HFF-Myc (cell line): ENCODE results near the gene CACNA1S.

Experiments used
- DNase-seq: peaks from one replicate; pipeline ENCODE4 v3.0.0-alpha.2; 2011; ENCODE audit warnings: low read depth; ENCODE audit errors: extremely low read depth
- H3K4me3 ChIP-seq: replicated peaks from 2 replicates; pipeline ENCODE4 v1.5.1; 2011; ENCODE audit warnings: low read depth, mild to moderate bottlenecking, control low read depth, low read length
- TF ChIP-seq, protein P1 (sequence below): IDR thresholded peaks from 2 replicates; pipeline ENCODE4 v1.5.1; 2012; ENCODE audit warnings: mild to moderate bottlenecking, low read depth, low read length, control low read depth; ENCODE audit errors: missing control alignments

CACNA1S gene

DNA sequence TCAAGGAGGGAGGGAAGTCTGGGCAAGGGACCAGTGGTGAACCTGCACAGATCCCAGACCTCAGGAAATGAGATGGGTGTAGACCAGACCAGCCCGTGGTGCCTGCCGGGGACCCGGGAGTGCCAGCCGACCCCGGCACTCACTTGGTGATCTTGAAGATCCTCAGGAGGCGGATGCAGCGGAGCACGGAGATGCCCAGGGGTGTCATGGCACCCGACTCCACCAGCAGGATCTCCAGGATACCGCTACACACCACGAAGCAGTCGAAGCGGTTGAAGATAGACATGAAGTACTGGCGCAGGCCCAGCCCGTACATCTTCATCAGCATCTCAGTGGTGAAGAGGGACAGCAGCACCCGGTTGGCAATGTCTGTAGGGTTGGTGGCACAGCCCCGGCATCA lies 34.5 kb downstream of the CACNA1S start:
- no peak overlapping the region for H3K4me3 ChIP-seq
- TF ChIP-seq, protein P1, sequence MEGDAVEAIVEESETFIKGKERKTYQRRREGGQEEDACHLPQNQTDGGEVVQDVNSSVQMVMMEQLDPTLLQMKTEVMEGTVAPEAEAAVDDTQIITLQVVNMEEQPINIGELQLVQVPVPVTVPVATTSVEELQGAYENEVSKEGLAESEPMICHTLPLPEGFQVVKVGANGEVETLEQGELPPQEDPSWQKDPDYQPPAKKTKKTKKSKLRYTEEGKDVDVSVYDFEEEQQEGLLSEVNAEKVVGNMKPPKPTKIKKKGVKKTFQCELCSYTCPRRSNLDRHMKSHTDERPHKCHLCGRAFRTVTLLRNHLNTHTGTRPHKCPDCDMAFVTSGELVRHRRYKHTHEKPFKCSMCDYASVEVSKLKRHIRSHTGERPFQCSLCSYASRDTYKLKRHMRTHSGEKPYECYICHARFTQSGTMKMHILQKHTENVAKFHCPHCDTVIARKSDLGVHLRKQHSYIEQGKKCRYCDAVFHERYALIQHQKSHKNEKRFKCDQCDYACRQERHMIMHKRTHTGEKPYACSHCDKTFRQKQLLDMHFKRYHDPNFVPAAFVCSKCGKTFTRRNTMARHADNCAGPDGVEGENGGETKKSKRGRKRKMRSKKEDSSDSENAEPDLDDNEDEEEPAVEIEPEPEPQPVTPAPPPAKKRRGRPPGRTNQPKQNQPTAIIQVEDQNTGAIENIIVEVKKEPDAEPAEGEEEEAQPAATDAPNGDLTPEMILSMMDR: no peak
- DNase-seq: no peak

DNA sequence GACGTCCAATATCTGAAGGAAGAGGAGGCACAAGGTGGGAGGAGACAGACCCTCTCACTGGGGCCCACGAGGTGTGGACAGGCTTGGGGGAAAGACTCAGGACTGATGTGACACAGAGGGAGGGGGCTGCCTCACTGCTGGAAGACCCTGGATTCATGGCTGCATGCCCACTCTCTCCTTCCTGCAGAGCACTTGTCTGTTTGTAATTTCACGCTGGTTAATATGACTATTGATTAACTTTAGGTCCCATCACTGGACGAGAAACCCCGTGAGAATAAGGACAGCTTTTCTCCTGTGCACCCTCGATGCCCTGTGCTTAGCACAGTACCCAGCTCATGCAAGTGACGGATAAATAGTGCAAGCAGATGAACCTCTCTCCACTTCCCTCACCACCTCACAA lies 35.1 kb downstream of the CACNA1S start:
- no peak for DNase-seq
- H3K4me3 ChIP-seq: no peak overlapping the region
- TF ChIP-seq, protein P1: no peak

DNA sequence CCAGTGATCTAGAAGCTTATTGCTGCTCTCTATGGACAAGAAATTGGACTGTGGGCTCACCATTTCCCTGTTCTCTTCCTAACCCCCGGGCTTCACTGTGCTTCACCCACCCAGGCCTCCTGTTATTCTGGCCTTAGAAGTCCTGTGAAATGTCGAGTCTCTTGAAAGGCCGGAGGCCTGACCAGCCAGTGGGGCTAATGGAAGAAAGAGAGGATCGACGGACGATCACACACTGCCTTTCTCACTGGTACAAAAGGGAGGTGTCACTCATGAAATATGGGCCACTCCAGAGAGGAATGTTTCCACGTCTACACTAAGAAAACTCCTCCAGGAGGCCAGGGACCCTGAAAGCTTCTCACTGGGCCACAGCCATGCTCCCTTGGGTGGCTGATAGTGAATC lies 36.1 kb downstream of the CACNA1S start:
- TF ChIP-seq, protein P1: no peak
- no peak overlapping the region for H3K4me3 ChIP-seq
- DNase-seq: no peak

- no peak overlapping the region for H3K4me3 ChIP-seq
- TF ChIP-seq, protein P1: no peak
- DNase-seq: no peak
These were observed 38.2 kb downstream of the CACNA1S start for GRCh38 chr1:201074018-201074417.

- TF ChIP-seq, protein P1: no peak
- H3K4me3 ChIP-seq: no peak overlapping the region
- no peak for DNase-seq
These were observed 39.3 kb downstream of the CACNA1S start for GRCh38 chr1:201072922-201073321.

GRCh38 chr1:201072149-201072548 lies 40.1 kb downstream of the CACNA1S start:
- no peak overlapping the region for H3K4me3 ChIP-seq
- TF ChIP-seq, protein P1: no peak
- no peak for DNase-seq

GRCh38 chr1:201069636-201070035 lies 42.6 kb downstream of the CACNA1S start:
- H3K4me3 ChIP-seq: no peak overlapping the region
- DNase-seq: no peak
- TF ChIP-seq, protein P1: no peak
